ENCODE measurements around the gene RPS10.
"Not testable (repeated sequence)": the region's sequence is repeated elsewhere in the genome, so short reads cannot be mapped to it uniquely, and the experiment has no call there.

Gene RPS10

DNA sequence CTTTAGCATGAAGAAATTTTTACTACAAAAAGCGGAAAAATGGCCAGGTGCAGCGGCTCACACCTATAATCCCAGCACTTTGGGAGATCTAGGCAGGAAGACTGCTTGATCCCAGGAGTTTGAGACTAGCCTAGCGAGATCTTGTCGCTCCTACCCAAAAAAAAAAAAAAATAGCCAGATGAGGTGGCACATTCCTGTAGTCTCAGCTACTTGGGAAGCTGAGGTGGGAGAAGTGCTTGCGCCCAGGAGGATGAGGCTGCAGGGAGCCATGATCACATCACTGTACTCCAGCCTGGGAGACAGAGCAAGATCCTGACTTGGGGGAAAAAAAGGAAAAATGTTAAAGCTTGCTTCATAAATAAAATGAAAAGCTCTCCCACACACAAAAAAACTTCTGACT is 47.9 kb downstream of the RPS10 start:
- no peak overlapping the region for H3K4me3 ChIP-seq (ENCODE audit: low read depth, low read length)
- no peak for DNase-seq (ENCODE audit: low read depth)

DNA sequence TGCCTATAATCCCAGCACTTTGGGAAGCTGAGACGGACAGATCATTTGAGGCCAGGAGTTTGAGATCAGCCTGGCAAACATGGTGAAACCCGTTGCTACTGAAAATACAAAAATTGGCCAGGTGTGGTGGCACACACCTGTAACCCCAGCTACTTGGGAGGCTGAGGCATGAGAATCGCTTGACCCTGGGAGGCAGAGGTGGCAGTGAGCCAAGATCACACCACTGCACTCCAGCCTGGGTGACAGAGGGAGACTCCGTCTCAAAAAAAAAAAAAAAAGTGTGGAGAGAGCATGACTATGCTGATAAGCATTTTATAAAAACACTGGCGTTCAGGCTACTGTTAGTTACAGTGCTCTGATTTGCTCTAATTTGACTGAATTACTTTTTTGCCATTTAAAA is 48.3 kb downstream of the RPS10 start:
- not testable (repeated sequence) for DNase-seq (ENCODE audit: low read depth)

GRCh38 chr6:34375833-34376232 is 50.0 kb downstream of the RPS10 start:
- DNase-seq (ENCODE audit: low read depth), result no peak
- H3K4me3 ChIP-seq (ENCODE audit: low read depth, low read length), result no peak overlapping the region

More for the DNA sequence above, 48.3 kb downstream of the RPS10 start:
- not testable (repeated sequence) for H3K4me3 ChIP-seq (ENCODE audit: low read depth, low read length)

GRCh38 chr6:34374508-34374907 is 51.4 kb downstream of the RPS10 start:
- no peak for DNase-seq (ENCODE audit: low read depth)
- no peak overlapping the region for H3K4me3 ChIP-seq (ENCODE audit: low read depth, low read length)

DNA sequence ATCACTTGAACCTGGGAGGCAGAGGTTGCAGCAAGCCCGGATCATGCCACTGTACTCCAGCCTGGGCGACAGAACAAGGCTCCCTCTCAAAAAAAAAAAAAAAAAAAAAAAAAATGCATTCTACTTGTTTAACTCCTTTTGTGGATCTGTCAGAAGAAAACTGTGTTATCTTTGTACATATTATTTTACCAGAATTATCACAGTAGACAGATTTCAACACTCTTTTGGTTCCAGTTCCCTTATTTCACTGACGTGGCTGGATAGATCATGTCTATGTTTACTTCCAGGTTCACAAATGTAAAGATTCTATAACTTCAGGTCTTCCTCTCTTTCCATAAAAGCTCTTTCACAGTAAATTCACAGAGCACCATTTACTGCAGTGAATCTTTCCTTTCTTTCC is 51.8 kb downstream of the RPS10 start:
- no peak for DNase-seq (ENCODE audit: low read depth)
- H3K4me3 ChIP-seq (ENCODE audit: low read depth, low read length), result no peak overlapping the region

DNA sequence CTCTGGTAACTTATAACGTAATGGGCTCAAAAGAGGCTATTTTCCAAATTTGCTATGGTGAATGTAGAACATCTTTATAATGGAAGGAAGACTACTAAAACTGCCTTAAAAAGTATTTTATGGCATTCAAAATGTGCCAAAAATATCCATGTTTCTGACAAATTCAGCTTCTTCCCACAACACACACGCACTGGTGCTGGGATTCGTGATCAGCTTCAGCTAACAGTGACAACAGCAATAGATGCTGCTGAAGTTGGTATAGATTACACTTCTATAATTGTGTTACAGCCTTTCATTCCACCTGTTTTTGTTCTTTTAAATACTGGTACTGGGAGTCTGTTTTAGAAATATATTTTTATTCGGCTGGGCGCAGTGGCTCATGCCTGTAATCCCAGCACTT is 52.4 kb downstream of the RPS10 start:
- no peak overlapping the region for H3K4me3 ChIP-seq (ENCODE audit: low read depth, low read length)
- no peak for DNase-seq (ENCODE audit: low read depth)

DNA sequence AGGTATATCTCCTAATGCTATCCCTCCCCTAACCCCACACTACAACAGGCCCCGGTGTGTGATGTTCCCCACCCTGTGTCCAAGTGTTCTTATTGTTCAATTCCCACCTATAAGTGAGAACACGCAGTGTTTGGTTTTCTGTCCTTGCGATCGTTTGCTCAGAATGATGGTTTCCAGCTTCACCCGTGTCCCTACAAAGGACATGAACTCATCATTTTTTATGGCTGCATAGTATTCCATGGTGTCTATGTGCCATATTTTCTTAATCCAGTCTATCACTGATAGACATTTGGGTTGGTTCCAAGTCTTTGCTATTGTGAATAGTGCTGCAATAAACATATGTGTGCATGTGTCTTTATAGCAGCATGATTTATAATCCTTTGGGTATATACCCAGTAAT is 54.0 kb downstream of the RPS10 start:
- not testable (repeated sequence) for H3K4me3 ChIP-seq (ENCODE audit: low read depth, low read length); DNase-seq (ENCODE audit: low read depth)

DNA sequence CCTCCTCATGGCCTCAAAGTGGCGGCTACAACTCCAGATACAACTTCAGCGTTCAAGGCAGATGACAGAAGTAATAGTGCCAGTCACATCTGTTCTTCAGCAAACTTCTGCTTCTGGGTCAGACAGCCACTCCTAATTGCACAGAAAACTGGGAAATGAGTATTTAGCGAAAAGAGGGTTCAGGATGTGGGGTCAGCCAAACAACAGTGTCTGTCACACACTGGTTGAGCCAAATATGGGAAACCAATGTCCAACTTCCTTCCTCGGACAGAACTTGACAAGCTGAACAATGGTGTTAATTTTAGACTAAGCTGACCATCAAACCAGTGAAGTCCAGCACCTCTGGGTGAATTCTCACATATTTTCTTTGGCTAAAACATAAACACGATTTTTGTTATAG is 55.5 kb downstream of the RPS10 start:
- DNase-seq (ENCODE audit: low read depth), result no peak
- H3K4me3 ChIP-seq (ENCODE audit: low read depth, low read length), result no peak overlapping the region

GRCh38 chr6:34369385-34369784 is 56.5 kb downstream of the RPS10 start:
- no peak for DNase-seq (ENCODE audit: low read depth)

More at GRCh38 chr6:34369385-34369784, 56.5 kb downstream of the RPS10 start:
- H3K4me3 ChIP-seq (ENCODE audit: low read depth, low read length), result no peak overlapping the region

Data from skeletal muscle cell (primary cell).